Measurements from ENCODE around the gene E2F6.

The E2F6 gene

GRCh38 chr2:11459816-11460215, 6.1 kb downstream of the E2F6 start:
- ATAC-seq (ENCODE audit: insufficient read depth, low read depth): no peak

DNA sequence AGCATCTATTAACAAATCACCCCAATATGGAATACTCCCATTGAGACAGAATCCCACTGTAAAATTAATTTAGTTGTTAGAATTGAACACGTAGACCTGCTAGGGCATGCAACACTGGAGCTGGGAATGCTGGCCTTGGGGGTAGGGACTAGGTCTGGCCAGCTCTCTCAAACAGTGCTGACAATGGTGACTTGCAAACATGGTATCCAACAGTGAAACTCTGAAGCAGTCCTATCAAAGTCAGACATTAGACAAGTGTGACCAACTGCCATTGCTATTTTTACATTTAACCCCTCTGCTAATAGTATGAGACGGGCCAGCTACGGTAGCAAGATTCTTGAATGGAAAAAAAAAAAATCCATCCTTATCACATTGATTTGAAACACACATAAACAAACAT, 7.2 kb downstream of the E2F6 start:
- Histone ChIP-seq H3K36me3 (ENCODE audit: insufficient read depth, low read length) (peaks cover 53% of the 10 kb centered on the region), H2AFZ (ENCODE audit: low read depth, low read length) (no peak overlapping the region), H4K20me1 (ENCODE audit: insufficient read depth, low read length) (peaks cover 70% of the 10 kb centered on the region; the same call in 1 of the 2 replicates), H3K9ac (ENCODE audit: low read depth, low read length) (no peak overlapping the region), H3K4me2 (ENCODE audit: insufficient read depth, low read length) (peak overlapping the region; percentile 9; the same call in 1 of the 2 replicates), H3K27ac (ENCODE audit: low read length) (no peak overlapping the region), H3K4me3 (ENCODE audit: low read depth in 1 of 2, low read length in 2 of 2) (no peak overlapping the region), H3K9me3 (ENCODE audit: insufficient read depth, low read length, severe bottlenecking) (no peaks in the 10 kb centered on the region), H3K79me2 (ENCODE audit: insufficient read depth, low read length) (peaks cover 92% of the 10 kb centered on the region), H3K4me1 (ENCODE audit: insufficient read depth, low read length) (peaks cover 43% of the 10 kb centered on the region), H3K27me3 (ENCODE audit: insufficient read depth, low read length, poor library complexity) (no peaks in the 10 kb centered on the region)
- ATAC-seq (ENCODE audit: insufficient read depth, low read depth) (no peak), DNase-seq (no peak)
- TF ChIP-seq EZH2 (IDR thresholded peaks at IDR 0.05; ENCODE audit: borderline replicate concordance, low read depth, low read length, severe bottlenecking) (no peak), CTCF (IDR thresholded peaks at IDR 0.05; ENCODE audit: borderline replicate concordance, extremely low read depth, low read length, poor library complexity, severe bottlenecking) (no peak)

More at GRCh38 chr2:11459816-11460215, 6.1 kb downstream of the E2F6 start:
- no peak for DNase-seq
- TF ChIP-seq CTCF (IDR thresholded peaks at IDR 0.05; ENCODE audit: borderline replicate concordance, extremely low read depth, low read length, poor library complexity, severe bottlenecking): no peak
- H3K4me2 ChIP-seq (ENCODE audit: insufficient read depth, low read length): peak overlapping the region; percentile 9; the same call in 1 of the 2 replicates
- H3K79me2 ChIP-seq (ENCODE audit: insufficient read depth, low read length): peaks cover 99% of the 10 kb centered on the region
- no peak overlapping the region for H3K4me3 ChIP-seq (ENCODE audit: low read depth in 1 of 2, low read length in 2 of 2)
- H3K9me3 ChIP-seq (ENCODE audit: insufficient read depth, low read length, severe bottlenecking): no peaks in the 10 kb centered on the region
- H3K27me3 ChIP-seq (ENCODE audit: insufficient read depth, low read length, poor library complexity): no peaks in the 10 kb centered on the region
- H3K9ac ChIP-seq (ENCODE audit: low read depth, low read length): no peak overlapping the region
- H4K20me1 ChIP-seq (ENCODE audit: insufficient read depth, low read length): peaks cover 70% of the 10 kb centered on the region; the same call in 1 of the 2 replicates
- no peak overlapping the region for H2AFZ ChIP-seq (ENCODE audit: low read depth, low read length)
- peaks cover 54% of the 10 kb centered on the region for H3K4me1 ChIP-seq (ENCODE audit: insufficient read depth, low read length)
- no peak overlapping the region for H3K27ac ChIP-seq (ENCODE audit: low read length)
- peaks cover 46% of the 10 kb centered on the region for H3K36me3 ChIP-seq (ENCODE audit: insufficient read depth, low read length)

- no peak for TF ChIP-seq CTCF (IDR thresholded peaks at IDR 0.05; ENCODE audit: borderline replicate concordance, extremely low read depth, low read length, poor library complexity, severe bottlenecking)
- TF ChIP-seq EZH2 (IDR thresholded peaks at IDR 0.05; ENCODE audit: borderline replicate concordance, low read depth, low read length, severe bottlenecking): no peak
Observed at GRCh38 chr2:11457935-11458334, 8.0 kb downstream of the E2F6 start.

More at GRCh38 chr2:11457935-11458334, 8.0 kb downstream of the E2F6 start:
- H3K36me3 ChIP-seq (ENCODE audit: insufficient read depth, low read length): peaks cover 53% of the 10 kb centered on the region
- peak; percentile 18; the same call in 1 of the 3 replicates for ATAC-seq (ENCODE audit: insufficient read depth, low read depth)
- no peaks in the 10 kb centered on the region for H3K9me3 ChIP-seq (ENCODE audit: insufficient read depth, low read length, severe bottlenecking)
- peaks cover 35% of the 10 kb centered on the region for H3K4me1 ChIP-seq (ENCODE audit: insufficient read depth, low read length)
- peaks cover 71% of the 10 kb centered on the region; the same call in 1 of the 2 replicates for H4K20me1 ChIP-seq (ENCODE audit: insufficient read depth, low read length)
- no peak overlapping the region for H3K4me3 ChIP-seq (ENCODE audit: low read depth in 1 of 2, low read length in 2 of 2)
- no peak overlapping the region for H2AFZ ChIP-seq (ENCODE audit: low read depth, low read length)
- no peak overlapping the region for H3K27ac ChIP-seq (ENCODE audit: low read length)
- no peaks in the 10 kb centered on the region for H3K27me3 ChIP-seq (ENCODE audit: insufficient read depth, low read length, poor library complexity)
- H3K79me2 ChIP-seq (ENCODE audit: insufficient read depth, low read length): peaks cover 87% of the 10 kb centered on the region
- H3K9ac ChIP-seq (ENCODE audit: low read depth, low read length): no peak overlapping the region
- peak overlapping the region; percentile 9 for H3K4me2 ChIP-seq (ENCODE audit: insufficient read depth, low read length)
- DNase-seq: no peak

Measured in DND-41 (cell line).